NCI-H146 treated with DMSO at 0.1 percent for 48 hours (cell line): ENCODE measurements around the gene ATE1.

ENCODE experiments used
- DNase-seq: peaks from one replicate; lab custom pipeline; 2025; ENCODE audit not compliant: unreplicated experiment; lab: John Stamatoyannopoulos, UW

The ATE1 gene

DNA sequence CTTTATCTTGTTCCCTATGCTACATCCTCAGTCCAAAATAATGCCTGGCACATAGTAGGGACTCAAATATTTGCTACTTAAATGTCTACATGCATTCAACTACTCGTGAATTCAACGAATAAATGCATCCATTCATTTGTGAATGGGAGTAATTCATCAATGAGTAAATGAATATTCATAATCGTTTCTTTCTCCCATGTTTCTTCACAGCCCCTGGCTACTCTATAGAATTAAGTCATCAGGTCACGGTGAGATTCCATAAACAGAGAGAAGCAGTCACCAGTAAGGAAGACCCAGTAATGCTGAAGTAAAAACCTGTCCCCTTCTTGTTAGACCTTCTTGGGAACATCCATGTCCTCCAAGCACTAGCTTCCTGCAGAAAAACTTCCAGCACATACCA, 48.4 kb downstream of the ATE1 start:
- no peak for DNase-seq

DNA sequence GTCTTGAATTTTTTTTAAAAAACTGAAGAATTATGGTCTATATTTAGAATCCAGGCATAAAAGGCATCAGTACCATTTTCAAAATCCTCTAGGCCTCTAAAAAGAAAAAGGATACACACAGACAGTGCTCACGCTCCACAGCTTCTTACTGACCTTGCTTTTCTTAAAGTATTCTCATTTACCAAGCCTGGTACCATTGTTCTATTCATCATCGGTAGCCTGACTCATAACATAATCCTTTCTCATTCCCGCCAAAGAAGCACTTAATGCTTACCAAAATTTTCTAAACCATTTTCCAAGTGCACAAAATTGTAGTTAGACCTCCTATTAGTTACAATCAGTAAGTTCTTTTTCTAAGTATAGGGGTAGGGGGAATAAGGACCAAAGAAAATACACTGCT, 54.6 kb downstream of the ATE1 start:
- DNase-seq: no peak

DNA sequence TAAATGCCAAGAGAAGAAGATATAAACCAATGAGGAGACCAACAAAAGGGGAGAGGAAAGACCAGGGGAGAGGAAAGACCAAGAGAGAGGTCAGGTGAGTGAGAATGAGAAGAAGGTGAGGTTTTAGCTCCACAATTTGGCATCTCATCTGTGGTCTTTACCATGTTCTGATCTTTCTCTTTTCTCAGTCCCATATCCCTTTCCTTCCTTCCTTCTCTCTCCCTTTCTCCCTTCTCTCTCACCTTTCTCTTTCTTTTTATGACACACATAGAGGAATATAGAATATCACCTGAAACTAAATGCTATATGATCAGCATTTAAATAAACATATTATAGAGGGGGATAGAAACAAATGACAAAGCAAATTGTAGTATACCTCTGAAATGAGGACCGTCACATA, 57.4 kb downstream of the ATE1 start:
- DNase-seq: no peak

DNA sequence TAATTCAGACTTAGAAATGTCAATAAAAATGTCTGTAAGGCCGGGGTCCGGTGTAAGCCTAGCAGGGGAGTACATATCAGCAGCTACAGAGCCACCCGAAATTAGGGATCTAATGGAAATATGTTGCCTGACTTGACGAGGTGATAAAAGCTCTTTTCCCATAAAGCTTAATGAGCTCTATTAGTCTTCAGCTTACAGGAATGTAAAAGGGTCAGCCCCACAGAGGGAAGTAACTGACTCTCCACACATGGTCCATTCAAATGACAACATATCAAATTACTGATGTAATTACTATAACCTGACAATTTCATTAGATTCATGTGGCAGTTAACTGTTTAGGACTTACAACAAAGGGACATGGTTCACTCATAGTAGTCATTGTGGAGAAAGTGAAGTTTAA, 62.3 kb downstream of the ATE1 start:
- DNase-seq: peak; percentile 81

GRCh38 chr10:121864653-121865052, 63.2 kb downstream of the ATE1 start:
- DNase-seq: no peak

DNA sequence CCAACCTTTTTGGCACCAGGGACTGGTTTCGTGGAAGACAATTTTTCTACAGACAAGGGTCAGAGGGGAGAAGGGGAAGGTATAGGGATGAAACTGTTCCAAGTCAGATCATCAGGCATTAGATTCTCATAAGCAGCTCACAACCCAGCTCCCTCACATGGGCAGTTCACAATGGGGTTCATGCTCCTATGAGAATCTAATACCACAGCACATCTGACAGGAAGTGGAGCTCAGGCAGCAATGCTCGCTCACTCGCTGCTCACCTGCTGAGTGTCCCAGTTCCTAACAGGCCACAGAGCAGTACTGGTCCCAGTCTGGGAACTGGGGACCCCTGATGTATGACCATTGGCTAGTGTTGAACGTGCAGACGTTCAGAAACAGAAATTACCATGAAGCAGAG, 63.7 kb downstream of the ATE1 start:
- no peak for DNase-seq

- no peak for DNase-seq
Observed at GRCh38 chr10:121862649-121863048, 65.2 kb downstream of the ATE1 start.

- DNase-seq: no peak
Observed at GRCh38 chr10:121862042-121862441, 65.8 kb downstream of the ATE1 start.

GRCh38 chr10:121860810-121861209, 67.0 kb downstream of the ATE1 start:
- peak; percentile 83 for DNase-seq

- no peak for DNase-seq
Observed at GRCh38 chr10:121854809-121855445, 72.9 kb downstream of the ATE1 start.

- DNase-seq: no peak
Observed at GRCh38 chr10:121853950-121854349, 73.9 kb downstream of the ATE1 start.

DNA sequence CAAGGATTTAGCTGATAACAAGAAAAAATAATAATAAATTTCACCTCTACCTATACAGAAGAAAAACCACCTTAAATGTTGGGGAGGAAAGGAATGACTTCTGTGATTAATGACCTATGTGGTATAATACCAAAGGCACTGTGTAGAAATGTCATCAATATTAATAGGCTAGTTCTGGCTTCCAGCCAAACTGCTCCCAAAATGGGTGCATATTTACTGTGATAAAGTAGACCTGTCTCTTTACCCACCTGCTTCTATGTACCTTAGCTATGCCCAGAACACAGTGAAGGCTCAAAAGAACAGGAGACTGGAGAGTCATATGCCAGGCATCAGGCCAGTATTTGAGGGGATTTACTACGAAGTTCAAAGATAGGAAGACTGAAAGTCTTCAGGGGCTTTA, 76.0 kb downstream of the ATE1 start:
- DNase-seq: peak; percentile 76

DNA sequence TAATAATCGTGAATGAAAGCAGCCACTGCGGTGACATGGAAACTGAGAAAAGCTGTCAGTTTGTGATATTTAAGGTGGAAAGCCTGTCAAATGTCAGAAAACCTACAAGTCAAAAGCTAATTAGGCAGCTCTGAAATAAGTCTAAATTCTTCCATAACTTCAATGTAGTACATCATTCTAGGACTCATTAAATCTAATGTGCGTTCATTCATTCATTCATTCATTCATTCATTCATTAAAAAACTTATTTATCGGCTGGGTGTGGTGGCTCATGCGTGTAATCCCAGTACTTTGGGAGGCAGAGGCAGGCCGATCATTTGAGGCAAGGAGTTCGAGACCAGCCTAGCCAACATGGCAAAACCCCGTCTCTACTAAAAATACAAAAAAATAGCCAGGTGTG, 79.7 kb downstream of the ATE1 start:
- no peak for DNase-seq

DNA sequence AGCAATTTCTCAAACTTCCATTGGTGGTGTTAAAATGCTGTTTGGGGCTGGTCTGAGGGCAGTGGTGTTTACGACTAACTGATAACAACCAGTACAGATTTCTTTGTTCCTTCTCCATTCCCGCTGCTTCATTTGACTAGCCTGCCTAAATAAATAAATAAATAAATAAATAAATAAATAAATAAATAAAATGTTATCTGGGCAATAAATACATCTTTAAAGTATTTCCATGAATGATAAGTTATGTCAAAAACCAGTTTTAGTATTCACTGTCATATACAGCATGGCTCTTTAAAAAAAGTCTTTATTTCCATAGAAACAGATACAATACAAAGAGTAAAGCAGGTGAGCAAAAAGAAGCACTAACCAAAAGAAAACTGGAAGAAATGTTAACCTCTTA, 81.3 kb downstream of the ATE1 start:
- no peak for DNase-seq

GRCh38 chr10:121845044-121845784, 82.6 kb downstream of the ATE1 start:
- DNase-seq: no peak

- DNase-seq: no peak
Observed at GRCh38 chr10:121844537-121844936, 83.3 kb downstream of the ATE1 start.

DNA sequence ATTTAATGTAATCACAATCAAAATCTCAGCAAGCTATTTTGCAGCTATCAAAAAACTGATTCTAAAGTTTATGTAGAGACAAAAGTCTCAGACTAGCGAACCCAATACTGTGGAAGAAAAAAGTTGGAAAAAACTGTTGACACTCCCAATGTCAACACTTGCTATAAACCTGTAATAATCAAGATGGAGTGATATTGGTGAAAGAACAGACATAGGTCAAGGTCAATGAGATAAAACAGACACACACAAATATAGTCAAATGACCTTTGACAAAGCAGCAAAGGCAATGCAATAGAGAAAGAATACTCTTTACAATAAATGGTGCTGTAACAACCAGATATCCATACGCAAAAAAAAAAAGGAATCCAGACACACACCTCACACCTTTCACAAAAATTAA, 84.5 kb downstream of the ATE1 start:
- DNase-seq: no peak

DNA sequence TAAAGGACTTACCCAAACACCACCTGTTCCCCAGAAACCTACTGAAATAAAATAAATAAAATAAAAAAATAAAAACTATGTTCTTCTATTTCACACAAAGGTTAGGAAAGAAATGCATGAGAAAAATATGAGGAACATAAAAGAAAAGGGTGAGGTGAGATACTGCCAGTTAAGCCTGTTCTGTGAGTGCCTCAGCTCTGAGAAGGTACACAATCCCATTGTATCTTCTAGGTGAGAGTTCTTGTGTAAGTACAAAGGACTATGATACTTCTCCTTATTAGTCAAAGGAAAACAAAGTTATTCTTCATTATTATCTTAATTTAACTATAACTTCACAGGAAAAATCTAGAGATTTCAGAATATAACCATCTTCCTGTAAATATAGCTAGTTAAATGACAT, 86.0 kb downstream of the ATE1 start:
- no peak for DNase-seq

- no peak for DNase-seq
Observed at GRCh38 chr10:121838931-121839330, 88.9 kb downstream of the ATE1 start.

DNA sequence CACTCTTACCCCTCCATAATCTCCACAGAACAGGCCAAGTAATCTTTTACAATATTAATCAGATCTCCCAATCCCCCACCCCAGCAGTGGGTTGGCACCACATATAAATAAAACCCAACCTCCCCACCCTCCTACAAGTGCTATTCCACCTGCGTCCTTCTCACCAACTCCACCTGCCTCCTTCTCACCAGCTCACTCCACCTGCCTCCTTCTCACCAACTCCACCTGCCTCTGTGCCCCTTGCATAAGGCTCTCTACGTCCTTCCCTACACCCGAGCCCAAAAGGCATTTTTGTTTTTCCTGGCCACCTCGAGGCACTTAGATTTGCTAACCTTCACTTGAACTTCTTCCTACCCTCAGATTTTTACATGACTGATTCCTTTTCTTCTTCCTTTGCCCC, 89.7 kb downstream of the ATE1 start:
- no peak for DNase-seq

DNA sequence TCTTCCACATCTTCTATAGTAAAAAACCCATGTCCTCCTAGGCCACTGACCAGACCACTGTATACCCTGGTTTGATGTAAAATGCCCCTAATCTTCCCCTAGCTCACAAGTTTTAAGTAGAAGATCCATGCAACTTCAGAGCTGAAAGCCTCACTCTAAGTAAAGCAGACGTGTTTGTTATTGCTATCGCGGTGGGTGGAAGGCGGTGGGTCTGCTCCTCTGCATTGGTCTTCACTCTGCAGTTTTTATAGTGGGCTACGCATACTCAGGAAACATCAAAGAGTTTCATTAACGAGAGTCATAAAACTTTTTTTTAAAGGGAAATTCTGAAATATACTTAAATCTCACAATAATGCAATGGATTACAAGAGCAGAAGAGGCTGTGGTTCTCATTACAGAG, 91.7 kb downstream of the ATE1 start:
- DNase-seq: no peak

DNA sequence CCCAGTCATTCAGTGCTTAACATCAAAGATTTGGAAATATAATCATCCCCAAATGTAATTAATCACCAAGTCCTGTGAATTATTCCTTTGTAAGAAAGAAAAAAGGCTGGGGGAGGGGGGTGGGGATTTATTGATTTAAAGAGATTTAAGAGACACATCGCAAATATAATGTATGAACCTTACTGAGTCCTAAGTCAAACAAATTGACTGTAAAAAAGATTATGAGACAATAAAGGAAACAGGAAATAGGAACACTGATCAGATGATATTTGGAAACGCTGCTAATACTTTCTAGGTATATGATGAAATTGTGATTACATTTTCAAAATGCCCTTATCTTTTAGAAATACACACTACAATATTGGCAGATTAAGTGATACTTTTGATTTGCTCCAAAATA, 92.5 kb downstream of the ATE1 start:
- no peak for DNase-seq

- DNase-seq: no peak
Observed at GRCh38 chr10:121834757-121835156, 93.1 kb downstream of the ATE1 start.
